ENCODE results near the gene FBLN1. TPM values are rescaled to one million over a fixed set of nuclear protein-coding genes. Genes with fewer than 3 reads are reported as not detected.

FBLN1 gene
- total and polyA plus RNA-seq, 12 donors = 31.3 to 126 (median 51.0) TPM

DNA sequence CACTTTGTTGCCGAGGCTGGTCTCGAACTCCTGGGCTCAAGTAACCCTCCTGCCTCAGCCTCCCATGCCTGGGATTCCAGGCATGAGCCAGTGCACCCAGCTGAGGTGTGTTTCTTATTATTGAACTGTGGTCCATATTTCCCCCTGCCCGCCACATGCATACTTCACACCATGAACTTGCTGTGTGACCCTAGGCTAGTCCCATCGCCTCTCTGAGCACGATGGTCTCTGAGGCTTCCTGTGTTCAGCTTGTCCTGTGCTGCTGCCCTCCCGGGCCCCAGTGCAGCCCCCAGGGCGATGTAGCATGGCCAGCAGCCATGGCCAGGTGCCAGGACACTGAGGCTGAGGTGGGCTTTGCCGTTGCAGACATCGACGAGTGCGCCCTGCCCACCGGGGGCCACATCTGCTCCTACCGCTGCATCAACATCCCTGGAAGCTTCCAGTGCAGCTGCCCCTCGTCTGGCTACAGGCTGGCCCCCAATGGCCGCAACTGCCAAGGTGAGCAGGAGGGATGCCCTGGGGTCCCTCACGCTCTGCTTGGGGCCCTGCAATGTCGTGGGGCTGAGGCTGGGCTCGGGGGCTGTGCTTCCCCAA, 45.7 kb downstream of the FBLN1 start:
- intact Hi-C loops (cut with DNase I) = no loop called here
- Histone ChIP-seq H3K4me1 (peaks cover 5 to 47% (median 27%) of the 10 kb centered on the region in 9 donors), H3K36me3 (peaks cover 0 to 24% (median 0%) of the 10 kb centered on the region in 9 donors), H3K27me3 (no peaks in the 10 kb centered on the region), H3K9me3 (no peaks in the 10 kb centered on the region), H3K27ac (peak overlapping the region in 5 of 10 donors; percentile 4 to 86 (median 46)), H3K4me3 (no peak overlapping the region)
- ATAC-seq (no peak), DNase-seq (no peak)
- WGBS, 2 donors = 89 to 93% methylated on average over 18 of the region's 18 CpGs
- TF ChIP-seq, protein P1, sequence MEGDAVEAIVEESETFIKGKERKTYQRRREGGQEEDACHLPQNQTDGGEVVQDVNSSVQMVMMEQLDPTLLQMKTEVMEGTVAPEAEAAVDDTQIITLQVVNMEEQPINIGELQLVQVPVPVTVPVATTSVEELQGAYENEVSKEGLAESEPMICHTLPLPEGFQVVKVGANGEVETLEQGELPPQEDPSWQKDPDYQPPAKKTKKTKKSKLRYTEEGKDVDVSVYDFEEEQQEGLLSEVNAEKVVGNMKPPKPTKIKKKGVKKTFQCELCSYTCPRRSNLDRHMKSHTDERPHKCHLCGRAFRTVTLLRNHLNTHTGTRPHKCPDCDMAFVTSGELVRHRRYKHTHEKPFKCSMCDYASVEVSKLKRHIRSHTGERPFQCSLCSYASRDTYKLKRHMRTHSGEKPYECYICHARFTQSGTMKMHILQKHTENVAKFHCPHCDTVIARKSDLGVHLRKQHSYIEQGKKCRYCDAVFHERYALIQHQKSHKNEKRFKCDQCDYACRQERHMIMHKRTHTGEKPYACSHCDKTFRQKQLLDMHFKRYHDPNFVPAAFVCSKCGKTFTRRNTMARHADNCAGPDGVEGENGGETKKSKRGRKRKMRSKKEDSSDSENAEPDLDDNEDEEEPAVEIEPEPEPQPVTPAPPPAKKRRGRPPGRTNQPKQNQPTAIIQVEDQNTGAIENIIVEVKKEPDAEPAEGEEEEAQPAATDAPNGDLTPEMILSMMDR (IDR thresholded peaks at IDR 0.05) = no peak

DNA sequence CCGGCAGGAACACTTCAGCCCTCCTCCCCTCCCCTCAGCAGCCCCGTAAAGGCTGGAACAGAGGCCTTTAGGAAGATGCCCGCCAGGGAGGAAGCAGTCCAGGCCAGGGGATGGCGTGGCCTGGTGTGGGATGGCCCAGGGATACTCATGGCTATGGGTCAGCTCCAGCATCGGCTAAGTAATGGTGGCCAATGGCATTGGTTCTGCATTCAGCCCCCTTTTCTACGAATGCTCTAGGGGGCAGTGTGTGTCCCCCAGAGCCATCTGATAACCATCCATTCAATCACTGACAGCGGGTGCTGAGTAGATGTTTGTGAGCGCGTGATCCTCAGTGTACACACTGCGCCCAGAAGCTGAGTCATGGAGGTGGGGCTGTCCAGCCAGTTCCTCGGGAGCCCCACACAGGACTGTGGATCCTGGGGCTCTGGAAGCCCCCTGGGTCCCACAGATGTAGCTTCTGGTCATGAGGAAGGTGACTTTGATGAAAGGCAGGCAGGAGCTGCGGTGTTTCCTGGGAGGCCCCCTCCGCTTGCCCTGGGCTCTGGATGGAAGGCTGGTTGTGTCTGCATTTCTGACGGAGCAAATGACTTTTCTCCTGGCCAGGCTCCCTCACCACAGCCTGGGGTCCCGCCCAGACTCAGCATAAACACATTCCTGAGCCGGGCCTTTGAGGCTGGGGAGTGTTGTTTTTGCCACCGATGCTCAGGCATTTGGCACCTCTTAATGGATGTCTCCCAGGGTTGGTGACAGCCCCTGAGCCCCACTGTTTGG, 46.5 kb downstream of the FBLN1 start:
- Histone ChIP-seq H3K27ac (peak overlapping the region in 8 of 10 donors; percentile 4 to 86 (median 47)), H3K4me1 (peaks cover 5 to 56% (median 35%) of the 10 kb centered on the region in 9 donors), H3K27me3 (peaks cover 0 to 4% (median 0%) of the 10 kb centered on the region in 7 donors), H3K4me3 (no peak overlapping the region), H3K9me3 (no peaks in the 10 kb centered on the region), H3K36me3 (peaks cover 0 to 19% (median 0%) of the 10 kb centered on the region in 9 donors)
- DNase-seq (no peak), ATAC-seq (peak in 4 of 8 donors; percentile 8 to 51 (median 32))
- intact Hi-C loops (cut with DNase I) = no loop called here
- TF ChIP-seq, protein P1 (IDR thresholded peaks at IDR 0.05) = peak in 1 of 9 donors; percentile 25
- 66 to 68% methylated on average over 17 of the region's 17 CpGs for WGBS, 2 donors

DNA sequence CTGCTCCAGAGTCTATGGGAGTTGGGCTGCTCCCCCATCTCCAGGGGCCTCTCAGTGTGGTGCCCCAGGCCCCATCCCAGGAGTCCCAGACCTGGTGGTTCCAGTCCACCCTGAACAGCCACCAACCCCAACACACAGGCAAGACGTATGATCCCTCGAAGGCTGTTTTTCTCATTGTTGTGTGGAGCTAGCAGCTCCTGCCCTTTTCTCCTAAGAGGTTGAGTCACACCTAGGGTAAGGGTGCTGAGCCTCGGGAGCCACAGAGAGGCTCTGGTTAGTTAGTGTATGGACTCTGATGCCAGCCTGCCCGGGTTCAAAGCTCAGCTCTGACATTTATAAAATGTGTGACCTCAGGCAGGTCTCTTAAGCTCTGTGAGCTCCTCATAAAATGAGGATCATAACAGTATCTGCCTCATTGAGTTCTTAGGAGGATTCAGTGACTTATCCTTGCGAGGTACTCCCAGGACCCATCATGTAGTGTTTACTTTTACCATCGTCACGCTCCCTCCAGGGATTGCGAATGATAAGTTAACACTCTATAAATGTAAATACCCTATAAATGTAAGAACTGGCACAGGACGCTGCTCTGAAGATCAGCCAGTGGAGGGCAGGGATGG, 47.2 kb downstream of the FBLN1 start:
- intact Hi-C loops (cut with DNase I) = loop anchor here in 5 of 10 donors (5.0 kb wide), 4 partner anchors 33 to 283 kb away; no protein-coding TSS in a partner anchor
- TF ChIP-seq, protein P1 (IDR thresholded peaks at IDR 0.05) = no peak
- peaks cover 0 to 4% (median 0%) of the 10 kb centered on the region in 7 donors for H3K27me3 ChIP-seq
- DNase-seq (no peak), ATAC-seq (no peak)
- H3K27ac ChIP-seq = peak overlapping the region in 7 of 10 donors; percentile 10 to 86 (median 48)
- no peaks in the 10 kb centered on the region for H3K9me3 ChIP-seq
- H3K36me3 ChIP-seq = peaks cover 0 to 22% (median 0%) of the 10 kb centered on the region in 9 donors
- WGBS, 2 donors = 95 to 96% methylated on average over 9 of the region's 9 CpGs
- H3K4me3 ChIP-seq = no peak overlapping the region
- H3K4me1 ChIP-seq = peaks cover 5 to 57% (median 35%) of the 10 kb centered on the region in 9 donors

DNA sequence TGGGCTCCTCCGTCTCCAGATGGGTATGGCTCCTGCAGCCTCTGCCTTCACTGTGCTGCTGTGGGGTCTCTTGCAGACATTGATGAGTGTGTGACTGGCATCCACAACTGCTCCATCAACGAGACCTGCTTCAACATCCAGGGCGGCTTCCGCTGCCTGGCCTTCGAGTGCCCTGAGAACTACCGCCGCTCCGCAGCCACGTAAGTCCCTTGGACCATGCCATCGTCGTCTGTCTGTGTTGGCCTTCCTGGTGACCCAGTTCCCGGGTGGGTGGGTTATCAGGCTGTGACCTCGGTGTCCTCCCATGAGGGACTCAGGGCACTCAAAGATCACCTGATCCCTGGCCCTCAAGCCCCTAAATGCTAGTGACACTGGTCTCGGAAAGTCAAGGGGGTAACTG, 47.7 kb downstream of the FBLN1 start:
- Histone ChIP-seq H3K4me3 (no peak overlapping the region), H3K4me1 (peaks cover 5 to 57% (median 35%) of the 10 kb centered on the region in 9 donors), H3K36me3 (peaks cover 0 to 22% (median 0%) of the 10 kb centered on the region in 9 donors), H3K27ac (peak overlapping the region in 3 of 10 donors; percentile 52 to 86 (median 70)), H3K27me3 (peaks cover 0 to 4% (median 0%) of the 10 kb centered on the region in 7 donors), H3K9me3 (no peaks in the 10 kb centered on the region)
- DNase-seq = no peak
- intact Hi-C loops (cut with DNase I) = loop anchor here in 5 of 10 donors (5.0 kb wide), 4 partner anchors 33 to 283 kb away; no protein-coding TSS in a partner anchor
- ATAC-seq = no peak
- WGBS, 2 donors = 94 to 97% methylated on average over 14 of the region's 14 CpGs
- TF ChIP-seq, protein P1 (IDR thresholded peaks at IDR 0.05) = no peak

Data from heart right ventricle (tissue), 16 donors.